ENCODE data around the gene LHPP.

LHPP gene

GRCh38 chr10:124470544-124471434 is 9.2 kb downstream of the LHPP start:
- no peak for DNase-seq (ENCODE audit: low read depth in 2 of 2, low spot score in 1 of 2)

GRCh38 chr10:124472071-124472470 is 10.4 kb downstream of the LHPP start:
- DNase-seq (ENCODE audit: low read depth in 2 of 2, low spot score in 1 of 2) = no peak

GRCh38 chr10:124473070-124473469 is 11.4 kb downstream of the LHPP start:
- DNase-seq (ENCODE audit: low read depth in 2 of 2, low spot score in 1 of 2) = no peak

GRCh38 chr10:124474514-124475070 is 13.0 kb downstream of the LHPP start:
- no peak for DNase-seq (ENCODE audit: low read depth in 2 of 2, low spot score in 1 of 2)

GRCh38 chr10:124476043-124476725 is 14.6 kb downstream of the LHPP start:
- no peak for DNase-seq (ENCODE audit: low read depth in 2 of 2, low spot score in 1 of 2)

GRCh38 chr10:124477614-124478363 is 16.2 kb downstream of the LHPP start:
- no peak for DNase-seq (ENCODE audit: low read depth in 2 of 2, low spot score in 1 of 2)

GRCh38 chr10:124478515-124478914 is 16.9 kb downstream of the LHPP start:
- DNase-seq (ENCODE audit: low read depth in 2 of 2, low spot score in 1 of 2) = no peak

GRCh38 chr10:124480860-124481259 is 19.2 kb downstream of the LHPP start:
- DNase-seq (ENCODE audit: low read depth in 2 of 2, low spot score in 1 of 2) = no peak

GRCh38 chr10:124481717-124482116 is 20.1 kb downstream of the LHPP start:
- no peak for DNase-seq (ENCODE audit: low read depth in 2 of 2, low spot score in 1 of 2)

- no peak for DNase-seq (ENCODE audit: low read depth in 2 of 2, low spot score in 1 of 2)
Observed at GRCh38 chr10:124482236-124482800, 20.7 kb downstream of the LHPP start.

- DNase-seq (ENCODE audit: low read depth in 2 of 2, low spot score in 1 of 2) = no peak
Observed at GRCh38 chr10:124482876-124483275, 21.3 kb downstream of the LHPP start.

- no peak for DNase-seq (ENCODE audit: low read depth in 2 of 2, low spot score in 1 of 2)
Observed at GRCh38 chr10:124484031-124484430, 22.4 kb downstream of the LHPP start.

- DNase-seq (ENCODE audit: low read depth in 2 of 2, low spot score in 1 of 2) = no peak
Observed at GRCh38 chr10:124484661-124485060, 23.0 kb downstream of the LHPP start.

GRCh38 chr10:124486635-124487034 is 25.0 kb downstream of the LHPP start:
- DNase-seq (ENCODE audit: low read depth in 2 of 2, low spot score in 1 of 2) = no peak

GRCh38 chr10:124491105-124491504 is 29.5 kb downstream of the LHPP start:
- no peak for DNase-seq (ENCODE audit: low read depth in 2 of 2, low spot score in 1 of 2)

- DNase-seq (ENCODE audit: low read depth in 2 of 2, low spot score in 1 of 2) = no peak
Observed at GRCh38 chr10:124492266-124492665, 30.6 kb downstream of the LHPP start.

- DNase-seq (ENCODE audit: low read depth in 2 of 2, low spot score in 1 of 2) = no peak
Observed at GRCh38 chr10:124493214-124493882, 31.7 kb downstream of the LHPP start.

- DNase-seq (ENCODE audit: low read depth in 2 of 2, low spot score in 1 of 2) = no peak
Observed at GRCh38 chr10:124494046-124494807, 32.6 kb downstream of the LHPP start.

GRCh38 chr10:124495162-124495561 is 33.5 kb downstream of the LHPP start:
- DNase-seq (ENCODE audit: low read depth in 2 of 2, low spot score in 1 of 2) = no peak

GRCh38 chr10:124495725-124496124 is 34.1 kb downstream of the LHPP start:
- no peak for DNase-seq (ENCODE audit: low read depth in 2 of 2, low spot score in 1 of 2)
